SH-SY5Y (cell line): ENCODE data around the gene CACNA1F.

Experiments
- GATA2 ChIP-seq: IDR thresholded peaks from 2 replicates; pipeline ENCODE4 v1.6.1; 2011; ENCODE audit warnings: mild to moderate bottlenecking, low read depth, low read length
- GATA3 ChIP-seq: IDR thresholded peaks from 2 replicates; pipeline ENCODE4 v1.6.1; 2011; ENCODE audit warnings: low read depth, mild to moderate bottlenecking, low read length, moderate library complexity

GRCh38 chrX:49257074-49257790, 24.1 kb upstream of the CACNA1F start:
- TF ChIP-seq GATA2, result no peak
- TF ChIP-seq GATA3, result no peak
